Esophagus muscularis mucosa (tissue), 4 donors: Measurements from ENCODE around the gene SEL1L3. TPM values are rescaled to one million over a fixed set of nuclear protein-coding genes. Genes with fewer than 3 reads are reported as not detected.

Experiments used
- DNase-seq: peaks from one replicate; pipeline ENCODE4 v3.0.0-alpha.2; 2017; ENCODE audit errors: extremely low spot score
- H3K27ac ChIP-seq, 4 donors: fragments of 200-600 bp; sonication (generic); replicated peaks in 1 of 4; 1 replicate in 3 of 4; 2 replicates in 1 of 4; pipeline ENCODE4 v1.5.1; 2016 to 2019; ENCODE audit warnings: mild to moderate bottlenecking in 1 of 4
- H3K27me3 ChIP-seq, 4 donors: fragments of 200-600 bp; sonication (generic); one replicate each; pipeline versions ENCODE4 v1.5.1 to v1.6.0; 2016 to 2019
- H3K36me3 ChIP-seq, 4 donors: fragments of 200-600 bp; sonication (generic); one replicate each; pipeline ENCODE4 v1.5.1; 2016 to 2019
- H3K4me1 ChIP-seq, 4 donors: fragments of 200-600 bp; sonication (generic); one replicate each; pipeline ENCODE4 v1.5.1; 2016 to 2019
- H3K4me3 ChIP-seq, 4 donors: fragments of 200-600 bp; sonication (generic); 1 replicate in 2 of 4; 2 replicates in 2 of 4; pipeline ENCODE4 v1.5.1; 2016 to 2019; ENCODE audit warnings: mild to moderate bottlenecking in 4 of 4, moderate library complexity in 1 of 4
- H3K9me3 ChIP-seq, 4 donors: fragments of 200-600 bp; sonication (generic); 1 replicate in 3 of 4; 2 replicates in 1 of 4; pipeline ENCODE4 v1.5.1; 2016 to 2019
- CTCF ChIP-seq, 3 experiments: fragments of 200-600 bp in 2 of 3; fragments of 450-650 bp in 1 of 3; sonication (generic) in 2 of 3; IDR thresholded peaks; one replicate each; pipeline ENCODE4 v1.5.1; 2017 to 2019; ENCODE audit warnings: antibody characterized with exemption in 3 of 3, mild to moderate bottlenecking in 2 of 3, moderate library complexity in 1 of 3
- EP300 ChIP-seq: sonication (generic); formaldehyde crosslinking; IDR thresholded peaks from one replicate; pipeline ENCODE4 v1.6.1; 2017; ENCODE audit warnings: antibody characterized with exemption
- POLR2A ChIP-seq: fragments of 450-650 bp; IDR thresholded peaks from one replicate; pipeline ENCODE4 v1.6.1; 2017; ENCODE audit warnings: antibody characterized with exemption, moderate library complexity, mild to moderate bottlenecking, low read depth
- POLR2AphosphoS5 ChIP-seq, 2 donors: sonication (generic); formaldehyde crosslinking; IDR thresholded peaks; one replicate each; pipeline ENCODE4 v1.6.1; 2017; ENCODE audit warnings: antibody characterized with exemption in 2 of 2
- WGBS: methylation state at CpG from one replicate; pipeline ENCODE4 v1.1.5; 2018; 5-methylcytosine and 5-hydroxymethylcytosine counted together
- intact Hi-C: fragments of 100-400 bp; cut with DNase I; formaldehyde crosslinking; loops from one replicate; pipeline ENCODE4 v1.15.1; 2023
- total RNA-seq, 4 donors: library from RNA; depleted of rRNA; stranded (reverse); fragments of >200 nt; gene quantifications; one replicate each; pipeline versions ENCODE4 v1.1.0 to v1.2.1, GENCODE V29; 2016

SEL1L3 gene
- total RNA-seq, 4 donors from 2014 or later = 3.3 to 11.7 (median 5.7) TPM

GRCh38 chr4:25795091-25795490 lies 67.7 kb downstream of the SEL1L3 start:
- WGBS = 96% methylated on average over 4 of the region's 4 CpGs
- no peak for DNase-seq
- Histone ChIP-seq H3K4me1 (no peaks in the 10 kb centered on the region), H3K9me3 (no peaks in the 10 kb centered on the region), H3K27me3 (no peaks in the 10 kb centered on the region), H3K27ac (no peak overlapping the region), H3K36me3 (no peaks in the 10 kb centered on the region), H3K4me3 (no peak overlapping the region)
- intact Hi-C loops = no loop called here
- TF ChIP-seq EP300 (no peak), POLR2AphosphoS5 (IDR thresholded peaks at IDR 0.05) (no peak), POLR2A (no peak), CTCF (IDR thresholded peaks at IDR 0.05) (no peak)

- no peaks in the 10 kb centered on the region for H3K27me3 ChIP-seq
- no peaks in the 10 kb centered on the region for H3K9me3 ChIP-seq
- whole genome bisulfite sequencing = 96% methylated on average over 4 of the region's 4 CpGs
- no peak overlapping the region for H3K27ac ChIP-seq
- H3K4me1 ChIP-seq = no peaks in the 10 kb centered on the region
- intact Hi-C loops = no loop called here
- TF ChIP-seq POLR2AphosphoS5 (IDR thresholded peaks at IDR 0.05) = no peak
- no peaks in the 10 kb centered on the region for H3K36me3 ChIP-seq
- no peak for DNase-seq
- H3K4me3 ChIP-seq = no peak overlapping the region
These were observed 69.9 kb downstream of the SEL1L3 start for GRCh38 chr4:25792876-25793275.

GRCh38 chr4:25792200-25792791 lies 70.5 kb downstream of the SEL1L3 start:
- DNase-seq = no peak
- intact Hi-C loops = no loop called here
- WGBS = 78% methylated on average over 4 of the region's 5 CpGs
- Histone ChIP-seq H3K4me1 (no peaks in the 10 kb centered on the region), H3K27ac (no peak overlapping the region), H3K9me3 (no peaks in the 10 kb centered on the region), H3K4me3 (no peak overlapping the region), H3K27me3 (no peaks in the 10 kb centered on the region), H3K36me3 (no peaks in the 10 kb centered on the region)
- TF ChIP-seq CTCF (IDR thresholded peaks at IDR 0.05) (peak in 1 of 3 experiments; percentile 13), POLR2A (no peak), POLR2AphosphoS5 (IDR thresholded peaks at IDR 0.05) (no peak)

- Histone ChIP-seq H3K4me1 (no peaks in the 10 kb centered on the region), H3K36me3 (no peaks in the 10 kb centered on the region), H3K27me3 (no peaks in the 10 kb centered on the region), H3K27ac (no peak overlapping the region), H3K9me3 (no peaks in the 10 kb centered on the region), H3K4me3 (no peak overlapping the region)
- intact Hi-C loops = no loop called here
- TF ChIP-seq POLR2A (no peak), POLR2AphosphoS5 (IDR thresholded peaks at IDR 0.05) (no peak), CTCF (IDR thresholded peaks at IDR 0.05) (no peak), EP300 (no peak)
- no peak for DNase-seq
- WGBS = 94% methylated on average over 5 of the region's 5 CpGs
These were observed 72.8 kb downstream of the SEL1L3 start for GRCh38 chr4:25790024-25790423.

- 73% methylated on average over 4 of the region's 4 CpGs for WGBS
These were observed 74.0 kb downstream of the SEL1L3 start for GRCh38 chr4:25788703-25789238.

More at GRCh38 chr4:25788703-25789238, 74.0 kb downstream of the SEL1L3 start:
- no peak overlapping the region for H3K27ac ChIP-seq
- no peaks in the 10 kb centered on the region for H3K36me3 ChIP-seq
- TF ChIP-seq POLR2A = no peak
- no peak for TF ChIP-seq CTCF (IDR thresholded peaks at IDR 0.05)
- no peak for TF ChIP-seq POLR2AphosphoS5 (IDR thresholded peaks at IDR 0.05)
- TF ChIP-seq EP300 = no peak
- H3K4me3 ChIP-seq = no peak overlapping the region
- H3K9me3 ChIP-seq = no peaks in the 10 kb centered on the region
- intact Hi-C loops = no loop called here
- no peak for DNase-seq
- no peaks in the 10 kb centered on the region for H3K4me1 ChIP-seq
- H3K27me3 ChIP-seq = no peaks in the 10 kb centered on the region
